OCI-LY1 (cell line): ENCODE data around the gene PLXNA1.

Experiments used
- H2AFZ ChIP-seq: fragments of 200-600 bp; sonication (generic), shearing (Covaris generic); 2 replicates; pipeline ENCODE4 v1.6.0; 2014; ENCODE audit warnings: antibody characterized with exemption, mild to moderate bottlenecking, low read length
- H3F3A ChIP-seq: fragments of 200-600 bp; sonication (generic), shearing (Covaris generic); 2 replicates; pipeline ENCODE4 v1.6.0; 2014; ENCODE audit warnings: mild to moderate bottlenecking, antibody characterized with exemption, low read length, moderate library complexity; ENCODE audit not compliant: insufficient read depth
- H3K27ac ChIP-seq: fragments of 200-600 bp; sonication (generic); 2 replicates; pipeline ENCODE4 v1.5.1; 2014; ENCODE audit warnings: low read length, mixed run types, mild to moderate bottlenecking, low read depth; ENCODE audit not compliant: poor library complexity, severe bottlenecking
- H3K27me3 ChIP-seq: fragments of 200-600 bp; sonication (generic); 2 replicates; pipeline ENCODE4 v1.6.0; 2014; ENCODE audit warnings: antibody characterized with exemption, mild to moderate bottlenecking, low read length, moderate library complexity; ENCODE audit not compliant: insufficient read depth
- H3K36me3 ChIP-seq: fragments of 200-600 bp; sonication (generic); 2 replicates; pipeline ENCODE4 v1.6.1; 2014; ENCODE audit warnings: mild to moderate bottlenecking, antibody characterized with exemption, low read length, moderate library complexity, mixed read lengths; ENCODE audit not compliant: insufficient read depth
- H3K4me1 ChIP-seq: fragments of 200-600 bp; sonication (generic); 2 replicates; pipeline ENCODE4 v1.5.1; 2014; ENCODE audit warnings: mild to moderate bottlenecking, low read length, moderate library complexity; ENCODE audit not compliant: insufficient read depth, severe bottlenecking
- H3K4me2 ChIP-seq: fragments of 200-600 bp; sonication (generic), shearing (Covaris generic); 2 replicates; pipeline ENCODE4 v1.6.1; 2014; ENCODE audit warnings: low read length
- H3K4me3 ChIP-seq: fragments of 200-600 bp; sonication (generic); 2 replicates; pipeline ENCODE4 v1.5.1; 2014; ENCODE audit warnings: low read length, low read depth, mild to moderate bottlenecking, mixed read lengths; ENCODE audit not compliant: poor library complexity, severe bottlenecking
- H3K79me2 ChIP-seq: fragments of 200-600 bp; shearing (Covaris generic); 2 replicates; pipeline ENCODE4 v1.6.1; 2016; ENCODE audit warnings: mixed run types, low read length, mixed read lengths; ENCODE audit not compliant: insufficient read depth
- H3K9ac ChIP-seq: fragments of 200-600 bp; sonication (generic), shearing (Covaris generic); 2 replicates; pipeline ENCODE4 v1.6.1; 2014; ENCODE audit warnings: mild to moderate bottlenecking, low read length, mixed read lengths
- H3K9me2 ChIP-seq: fragments of 200-600 bp; sonication (generic), shearing (Covaris generic); 2 replicates; pipeline ENCODE4 v1.6.1; 2014; ENCODE audit warnings: low read depth, mild to moderate bottlenecking, low read length, mixed read lengths
- H3K9me3 ChIP-seq: fragments of 200-600 bp; shearing (Covaris generic); 2 replicates; pipeline ENCODE4 v1.6.1; 2014; ENCODE audit warnings: low read length, mixed read lengths
- H4K20me1 ChIP-seq: fragments of 200-600 bp; sonication (generic), shearing (Covaris generic); 2 replicates; pipeline ENCODE4 v1.6.0; 2016; ENCODE audit warnings: mild to moderate bottlenecking, low read length; ENCODE audit not compliant: insufficient read depth
- EZH2 ChIP-seq: fragments of 200-600 bp; sonication (generic), shearing (Covaris generic); IDR thresholded peaks from 2 replicates; pipeline ENCODE4 v1.8.0; 2017; ENCODE audit warnings: borderline replicate concordance, mixed run types, mild to moderate bottlenecking, antibody characterized with exemption, low read length, moderate library complexity, mixed read lengths
- TF ChIP-seq, protein P1 (sequence below): fragments of 200-600 bp; sonication (generic), shearing (Covaris generic); IDR thresholded peaks from 2 replicates; pipeline ENCODE4 v1.5.1; 2017; ENCODE audit warnings: mild to moderate bottlenecking, antibody characterized with exemption, low read length, moderate library complexity, mixed read lengths

PLXNA1 gene

DNA sequence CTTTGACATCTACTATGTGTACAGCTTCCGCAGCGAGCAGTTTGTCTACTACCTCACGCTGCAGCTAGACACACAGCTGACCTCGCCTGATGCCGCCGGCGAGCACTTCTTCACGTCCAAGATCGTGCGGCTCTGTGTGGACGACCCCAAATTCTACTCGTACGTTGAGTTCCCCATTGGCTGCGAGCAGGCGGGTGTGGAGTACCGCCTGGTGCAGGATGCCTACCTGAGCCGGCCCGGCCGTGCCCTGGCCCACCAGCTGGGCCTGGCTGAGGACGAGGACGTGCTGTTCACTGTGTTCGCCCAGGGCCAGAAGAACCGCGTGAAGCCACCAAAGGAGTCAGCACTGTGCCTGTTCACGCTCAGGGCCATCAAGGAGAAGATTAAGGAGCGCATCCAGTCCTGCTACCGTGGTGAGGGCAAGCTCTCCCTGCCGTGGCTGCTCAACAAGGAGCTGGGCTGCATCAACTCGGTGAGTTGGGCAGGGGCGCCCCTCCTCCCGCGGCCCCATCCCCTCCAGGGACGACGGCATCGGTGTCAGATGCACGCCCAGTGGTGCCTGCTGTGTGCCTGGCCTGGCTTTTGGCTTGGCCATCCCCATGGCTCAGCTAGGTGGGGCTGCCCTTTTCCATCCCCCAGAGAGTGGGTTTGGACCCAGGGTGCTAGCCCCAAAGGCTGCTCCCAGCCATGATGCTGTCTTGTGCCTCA lies 6.6 kb downstream of the PLXNA1 start:
- H3F3A ChIP-seq, result no peaks in the 10 kb centered on the region
- no peak for TF ChIP-seq EZH2
- TF ChIP-seq, protein P1, sequence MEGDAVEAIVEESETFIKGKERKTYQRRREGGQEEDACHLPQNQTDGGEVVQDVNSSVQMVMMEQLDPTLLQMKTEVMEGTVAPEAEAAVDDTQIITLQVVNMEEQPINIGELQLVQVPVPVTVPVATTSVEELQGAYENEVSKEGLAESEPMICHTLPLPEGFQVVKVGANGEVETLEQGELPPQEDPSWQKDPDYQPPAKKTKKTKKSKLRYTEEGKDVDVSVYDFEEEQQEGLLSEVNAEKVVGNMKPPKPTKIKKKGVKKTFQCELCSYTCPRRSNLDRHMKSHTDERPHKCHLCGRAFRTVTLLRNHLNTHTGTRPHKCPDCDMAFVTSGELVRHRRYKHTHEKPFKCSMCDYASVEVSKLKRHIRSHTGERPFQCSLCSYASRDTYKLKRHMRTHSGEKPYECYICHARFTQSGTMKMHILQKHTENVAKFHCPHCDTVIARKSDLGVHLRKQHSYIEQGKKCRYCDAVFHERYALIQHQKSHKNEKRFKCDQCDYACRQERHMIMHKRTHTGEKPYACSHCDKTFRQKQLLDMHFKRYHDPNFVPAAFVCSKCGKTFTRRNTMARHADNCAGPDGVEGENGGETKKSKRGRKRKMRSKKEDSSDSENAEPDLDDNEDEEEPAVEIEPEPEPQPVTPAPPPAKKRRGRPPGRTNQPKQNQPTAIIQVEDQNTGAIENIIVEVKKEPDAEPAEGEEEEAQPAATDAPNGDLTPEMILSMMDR, result no peak
- H3K9me3 ChIP-seq, result no peaks in the 10 kb centered on the region
- H3K4me2 ChIP-seq, result no peak overlapping the region
- no peaks in the 10 kb centered on the region for H3K79me2 ChIP-seq
- no peaks in the 10 kb centered on the region for H3K27me3 ChIP-seq
- no peak overlapping the region for H2AFZ ChIP-seq
- no peaks in the 10 kb centered on the region for H3K4me1 ChIP-seq
- H3K36me3 ChIP-seq, result no peaks in the 10 kb centered on the region
- no peaks in the 10 kb centered on the region for H3K9me2 ChIP-seq
- H3K4me3 ChIP-seq, result no peak overlapping the region
- no peak overlapping the region for H3K9ac ChIP-seq
- no peak overlapping the region for H3K27ac ChIP-seq
- H4K20me1 ChIP-seq, result no peaks in the 10 kb centered on the region

- Histone ChIP-seq H3K79me2 (no peaks in the 10 kb centered on the region), H2AFZ (no peak overlapping the region), H3K27ac (no peak overlapping the region), H3K9ac (no peak overlapping the region), H4K20me1 (no peaks in the 10 kb centered on the region), H3K27me3 (no peaks in the 10 kb centered on the region), H3K36me3 (no peaks in the 10 kb centered on the region), H3K4me3 (no peak overlapping the region), H3K9me2 (no peaks in the 10 kb centered on the region), H3K9me3 (no peaks in the 10 kb centered on the region), H3F3A (no peaks in the 10 kb centered on the region), H3K4me1 (no peaks in the 10 kb centered on the region), H3K4me2 (no peak overlapping the region)
- no peak for TF ChIP-seq EZH2
- TF ChIP-seq, protein P1, result no peak
These were observed 7.2 kb downstream of the PLXNA1 start for GRCh38 chr3:126990024-126990700.

DNA sequence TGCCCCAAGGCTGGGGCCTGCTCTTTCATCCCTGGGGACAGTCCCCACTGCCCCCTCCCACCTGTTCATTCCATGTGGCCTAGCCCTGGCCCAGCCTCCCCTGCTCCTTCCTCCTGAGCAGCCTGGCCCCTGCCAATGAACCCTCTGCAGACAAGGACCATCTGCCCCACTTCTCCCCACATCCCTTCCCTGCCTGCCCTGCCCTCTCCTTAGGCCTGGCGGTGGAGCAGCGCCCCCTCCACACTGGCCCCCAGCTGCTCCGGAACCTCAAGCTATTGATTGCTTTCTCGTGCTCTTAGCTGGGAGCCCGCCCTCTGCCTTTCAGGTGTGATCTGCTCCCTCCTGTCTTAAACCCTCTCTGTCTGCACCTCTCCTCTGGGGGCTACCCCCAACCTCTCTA lies 8.0 kb downstream of the PLXNA1 start:
- Histone ChIP-seq H4K20me1 (no peaks in the 10 kb centered on the region), H3F3A (no peaks in the 10 kb centered on the region), H2AFZ (no peak overlapping the region), H3K9ac (no peak overlapping the region), H3K4me1 (no peaks in the 10 kb centered on the region), H3K27ac (no peak overlapping the region), H3K79me2 (no peaks in the 10 kb centered on the region), H3K9me2 (no peaks in the 10 kb centered on the region), H3K27me3 (no peaks in the 10 kb centered on the region), H3K9me3 (no peaks in the 10 kb centered on the region), H3K4me3 (no peak overlapping the region), H3K4me2 (no peak overlapping the region), H3K36me3 (no peaks in the 10 kb centered on the region)
- TF ChIP-seq, protein P1, result no peak
- TF ChIP-seq EZH2, result no peak
